ENCODE measurements around the gene CROCC2.

The CROCC2 gene

GRCh38 chr2:241038374-241039180 lies 132.4 kb downstream of the CROCC2 start:
- DNase-seq (ENCODE audit: low spot score) = no peak

- no peak for DNase-seq (ENCODE audit: low spot score)
Measured at GRCh38 chr2:241039416-241039815, 133.3 kb downstream of the CROCC2 start.

DNA sequence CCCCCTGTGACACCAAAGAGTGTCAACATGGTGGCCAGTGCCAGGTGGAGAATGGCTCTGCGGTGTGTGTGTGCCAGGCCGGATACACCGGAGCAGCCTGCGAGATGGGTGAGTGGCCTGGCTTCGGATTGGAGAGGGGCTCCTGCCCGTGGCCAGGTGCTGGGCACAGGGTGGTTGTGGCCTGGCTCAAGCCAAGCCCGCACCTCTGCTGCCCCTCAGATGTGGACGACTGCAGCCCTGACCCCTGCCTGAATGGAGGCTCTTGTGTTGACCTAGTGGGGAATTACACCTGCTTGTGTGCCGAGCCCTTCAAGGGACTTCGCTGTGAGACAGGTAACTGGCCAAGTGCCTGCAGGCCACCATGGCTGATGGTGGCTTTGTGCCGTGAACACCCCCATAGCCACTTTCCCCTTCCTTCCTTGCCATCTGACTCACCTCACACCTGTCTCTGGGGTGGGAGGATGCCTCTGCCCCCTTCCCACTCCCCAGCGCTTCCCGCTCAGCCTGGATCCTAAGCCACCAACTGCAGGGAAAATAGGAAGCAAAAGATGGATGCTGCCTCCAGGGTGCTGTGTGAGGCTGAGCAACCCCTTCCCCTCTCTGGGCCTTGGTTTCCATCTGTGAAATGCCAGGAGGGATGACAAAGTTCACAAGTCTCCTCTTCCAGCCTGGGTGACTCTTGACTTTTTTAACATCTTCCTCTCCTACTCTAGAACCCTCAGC lies 134.1 kb downstream of the CROCC2 start:
- DNase-seq (ENCODE audit: low spot score) = no peak

DNA sequence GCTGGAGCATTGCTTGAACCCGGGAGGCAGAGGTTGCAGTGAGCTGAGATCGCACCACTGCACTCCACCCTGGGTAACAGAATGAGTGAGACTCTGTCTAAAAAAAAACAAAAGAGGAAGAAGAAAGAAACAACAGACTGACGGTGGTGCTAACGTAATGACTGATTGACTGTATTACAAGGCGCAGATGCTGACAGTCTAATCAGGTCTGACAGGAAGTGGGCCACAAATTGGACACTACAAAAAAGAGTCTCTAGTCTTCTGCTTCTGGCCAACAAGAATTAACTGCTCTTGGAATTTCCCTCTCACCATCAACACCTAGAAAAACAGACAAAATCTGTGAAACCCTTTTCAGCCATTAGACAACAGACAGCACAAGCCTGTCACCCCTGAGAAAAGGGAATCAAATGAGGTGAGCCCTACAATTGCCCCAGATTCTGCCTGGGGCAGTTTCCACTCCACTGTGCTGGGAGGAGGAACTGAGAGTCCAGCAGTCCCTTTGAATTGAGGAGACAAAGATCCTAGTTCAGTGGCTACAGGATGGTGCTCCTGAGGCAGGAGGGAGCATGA lies 135.5 kb downstream of the CROCC2 start:
- peak; percentile 10 for DNase-seq (ENCODE audit: low spot score)

All from activated CD4-positive, alpha-beta T cell treated with anti-CD3 and anti-CD28 coated beads, Interleukin-2, Interleukin-4, amounts not matched to agents 100 ng/mL and 50 ng/mL, durations not matched to agents 16 hours and 8 hours (primary cell).